22Rv1 (cell line): ENCODE measurements around the gene GDNF.

Experiments
- ZFX ChIP-seq: fragments of 450-650 bp; IDR thresholded peaks from 2 replicates; pipeline ENCODE4 v1.6.1; 2017; ENCODE audit warnings: antibody characterized with exemption, borderline replicate concordance
- TF ChIP-seq, protein P1 (sequence below): fragments of 450-650 bp; IDR thresholded peaks from 2 replicates; pipeline ENCODE4 v1.5.1; 2017; ENCODE audit warnings: mild to moderate bottlenecking

DNA sequence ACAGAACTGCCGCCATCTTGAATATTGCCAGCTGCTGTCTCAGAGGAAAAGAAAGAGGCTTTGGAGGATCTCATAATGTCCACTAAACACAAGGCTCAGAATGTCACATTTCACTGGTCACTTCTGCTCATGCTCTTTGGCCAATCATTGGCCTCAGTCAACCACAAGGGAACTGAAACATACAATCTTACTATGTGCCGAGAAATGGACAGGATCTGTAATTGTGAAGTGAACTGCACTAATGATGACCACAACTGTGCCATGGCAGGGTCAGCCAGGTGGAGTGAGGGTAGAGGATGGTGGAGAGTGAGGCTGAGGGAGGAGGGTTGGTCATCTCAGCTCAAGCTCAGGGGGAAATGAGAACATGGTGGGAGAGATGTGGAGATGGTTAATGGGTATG, 32.8 kb downstream of the GDNF start:
- TF ChIP-seq, protein P1, sequence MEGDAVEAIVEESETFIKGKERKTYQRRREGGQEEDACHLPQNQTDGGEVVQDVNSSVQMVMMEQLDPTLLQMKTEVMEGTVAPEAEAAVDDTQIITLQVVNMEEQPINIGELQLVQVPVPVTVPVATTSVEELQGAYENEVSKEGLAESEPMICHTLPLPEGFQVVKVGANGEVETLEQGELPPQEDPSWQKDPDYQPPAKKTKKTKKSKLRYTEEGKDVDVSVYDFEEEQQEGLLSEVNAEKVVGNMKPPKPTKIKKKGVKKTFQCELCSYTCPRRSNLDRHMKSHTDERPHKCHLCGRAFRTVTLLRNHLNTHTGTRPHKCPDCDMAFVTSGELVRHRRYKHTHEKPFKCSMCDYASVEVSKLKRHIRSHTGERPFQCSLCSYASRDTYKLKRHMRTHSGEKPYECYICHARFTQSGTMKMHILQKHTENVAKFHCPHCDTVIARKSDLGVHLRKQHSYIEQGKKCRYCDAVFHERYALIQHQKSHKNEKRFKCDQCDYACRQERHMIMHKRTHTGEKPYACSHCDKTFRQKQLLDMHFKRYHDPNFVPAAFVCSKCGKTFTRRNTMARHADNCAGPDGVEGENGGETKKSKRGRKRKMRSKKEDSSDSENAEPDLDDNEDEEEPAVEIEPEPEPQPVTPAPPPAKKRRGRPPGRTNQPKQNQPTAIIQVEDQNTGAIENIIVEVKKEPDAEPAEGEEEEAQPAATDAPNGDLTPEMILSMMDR: no peak
- no peak for TF ChIP-seq ZFX
